HG02943 (cell line): ENCODE results near the gene NPY4R2.
"Not testable (repeated sequence)": the region's sequence is repeated elsewhere in the genome, so short reads cannot be mapped to it uniquely, and the experiment has no call there.

Experiments used
- ATAC-seq: cut with Tn5 transposase; IDR thresholded peaks from one replicate; pipeline ENCODE4 v1.9.1; 2021; ENCODE audit warnings: mild to moderate bottlenecking, low read depth, moderate library complexity; ENCODE audit not compliant: unreplicated experiment

Gene NPY4R2, protein sequence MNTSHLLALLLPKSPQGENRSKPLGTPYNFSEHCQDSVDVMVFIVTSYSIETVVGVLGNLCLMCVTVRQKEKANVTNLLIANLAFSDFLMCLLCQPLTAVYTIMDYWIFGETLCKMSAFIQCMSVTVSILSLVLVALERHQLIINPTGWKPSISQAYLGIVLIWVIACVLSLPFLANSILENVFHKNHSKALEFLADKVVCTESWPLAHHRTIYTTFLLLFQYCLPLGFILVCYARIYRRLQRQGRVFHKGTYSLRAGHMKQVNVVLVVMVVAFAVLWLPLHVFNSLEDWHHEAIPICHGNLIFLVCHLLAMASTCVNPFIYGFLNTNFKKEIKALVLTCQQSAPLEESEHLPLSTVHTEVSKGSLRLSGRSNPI

DNA sequence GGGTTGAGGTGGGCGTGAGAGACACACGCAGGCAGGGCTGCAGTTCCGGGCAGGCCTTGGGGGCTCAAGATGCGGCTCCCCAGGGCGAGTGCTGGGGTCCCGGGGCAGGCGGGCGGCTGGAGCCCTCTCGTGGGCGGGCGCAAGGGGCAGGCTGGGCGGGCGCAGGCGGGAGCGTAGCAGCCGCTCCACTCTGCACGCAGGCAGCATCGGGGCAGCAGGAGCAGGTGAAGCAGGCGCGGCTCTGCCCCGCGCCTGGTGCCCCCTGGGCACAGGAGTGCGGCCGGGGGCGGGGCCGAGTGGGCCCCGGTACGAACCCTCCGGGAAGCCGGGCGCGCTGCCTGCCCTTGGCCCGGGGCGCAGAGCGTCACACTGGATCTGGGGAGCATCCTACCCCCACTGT, at the start of gene NPY4R2:
TSS of gene NPY4R2 (plus strand) at position 188 of the 400 bp plus-strand sequence. CDS start 3,326 bp downstream, outside the sequence.
- not testable (repeated sequence) for ATAC-seq

DNA sequence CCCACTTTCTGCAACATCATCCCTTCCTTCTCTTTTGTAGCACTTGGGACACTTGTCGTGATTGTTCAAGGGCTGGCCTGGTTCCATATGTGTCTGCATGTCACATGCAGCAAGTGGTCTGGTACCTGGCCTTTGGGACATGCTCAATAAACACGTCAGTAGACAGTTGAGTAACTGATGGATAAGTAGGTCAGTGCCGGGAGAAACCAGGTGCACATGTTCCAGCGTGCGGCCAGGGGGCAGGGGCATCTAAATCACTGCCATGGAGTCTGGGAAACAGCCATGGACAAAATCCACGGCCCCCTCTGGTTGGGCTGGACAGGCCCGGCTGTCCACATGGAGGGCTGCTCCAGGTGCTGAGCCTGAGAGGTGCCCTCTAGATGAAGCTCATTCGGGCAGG, 47.6 kb upstream of the NPY4R2 start:
- not testable (repeated sequence) for ATAC-seq

DNA sequence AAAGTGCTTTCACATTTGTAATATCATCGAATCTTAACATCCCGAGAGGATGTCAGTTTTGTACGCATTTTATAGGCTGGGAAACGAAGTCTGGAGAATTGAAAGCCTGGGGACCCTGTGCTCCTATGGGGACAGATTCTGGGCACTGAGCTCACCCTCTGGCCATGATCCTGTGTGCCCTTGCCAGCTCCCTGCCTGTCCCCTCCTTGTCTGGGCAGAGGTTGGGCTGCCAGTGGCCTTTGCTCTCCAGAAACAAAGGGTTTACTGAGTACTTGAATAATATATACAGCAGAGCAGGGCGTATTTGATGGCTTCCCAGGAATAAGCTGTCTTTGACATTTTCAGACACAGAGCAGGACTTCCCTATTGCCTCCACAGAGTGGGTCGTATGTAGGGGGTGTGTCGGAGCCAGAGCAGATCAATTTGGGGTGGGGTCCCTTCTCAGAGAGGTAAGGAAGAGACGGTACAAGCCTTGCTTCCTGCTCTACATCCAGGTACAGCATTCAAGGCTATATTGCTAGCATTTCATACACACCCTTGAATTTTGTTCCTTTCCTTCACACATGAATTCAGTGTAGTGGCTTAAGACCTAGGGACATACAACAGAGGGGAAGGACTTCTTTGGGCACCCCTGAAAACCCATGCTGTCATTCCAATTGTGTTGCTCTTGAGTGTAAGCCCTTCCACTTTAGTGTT, 46.8 kb upstream of the NPY4R2 start:
- ATAC-seq: not testable (repeated sequence)

DNA sequence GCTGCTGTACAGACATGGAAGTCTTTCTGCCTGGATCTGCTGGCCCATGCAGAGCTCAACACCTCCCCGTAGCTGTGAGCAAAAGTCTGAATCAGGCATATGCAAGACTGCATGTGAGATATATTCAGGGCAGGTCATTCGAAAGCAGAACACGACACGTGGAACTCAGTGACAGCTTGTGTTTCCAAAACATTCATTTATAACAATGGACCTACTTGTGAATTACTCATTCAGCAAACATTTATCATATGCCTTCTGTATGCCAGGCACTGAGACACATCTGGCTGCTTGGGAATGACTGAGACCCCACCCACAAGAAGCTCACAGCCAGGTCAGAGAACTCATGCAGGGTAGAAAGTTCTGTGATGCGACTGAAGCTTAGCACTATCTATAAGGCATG, 46.2 kb upstream of the NPY4R2 start:
- not testable (repeated sequence) for ATAC-seq

DNA sequence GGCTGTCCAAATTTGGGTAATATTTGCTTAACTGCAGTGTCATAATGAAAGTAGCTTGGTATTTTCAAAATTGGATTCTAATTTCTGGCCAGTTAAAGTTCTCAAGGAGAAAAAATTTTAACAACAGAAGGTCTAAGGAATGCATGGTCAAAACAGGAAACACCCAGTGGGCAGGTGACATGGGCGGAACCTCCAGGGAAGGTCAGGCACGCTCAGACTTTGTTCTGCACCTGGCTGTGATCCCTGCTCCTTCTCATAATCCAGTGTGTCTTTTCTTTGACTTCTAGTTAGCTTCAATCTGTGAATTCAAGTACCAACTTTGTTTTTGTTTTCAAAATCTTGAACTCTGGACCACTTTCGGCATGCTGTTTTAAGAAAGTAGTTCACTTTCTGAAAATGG, 34.2 kb upstream of the NPY4R2 start:
- not testable (repeated sequence) for ATAC-seq

DNA sequence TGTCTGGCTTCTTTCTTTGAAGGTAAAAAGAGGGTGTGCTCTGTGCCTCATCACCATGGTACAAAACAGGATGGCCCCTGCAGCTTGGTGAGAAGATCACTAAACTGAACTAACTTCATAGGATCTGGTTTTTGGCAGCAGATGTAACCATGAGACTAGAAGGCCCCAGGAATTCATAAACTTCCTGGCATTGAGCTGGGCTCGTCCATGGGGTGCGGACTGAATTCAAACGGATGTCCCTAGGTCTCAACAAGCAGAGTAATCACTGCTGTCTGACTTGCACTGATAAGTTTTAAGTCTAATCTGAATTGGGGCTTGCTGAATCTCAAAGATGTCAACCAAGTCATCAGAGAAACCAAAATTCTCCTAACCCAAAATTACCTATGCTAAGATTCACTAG, 33.5 kb upstream of the NPY4R2 start:
- ATAC-seq: not testable (repeated sequence)

DNA sequence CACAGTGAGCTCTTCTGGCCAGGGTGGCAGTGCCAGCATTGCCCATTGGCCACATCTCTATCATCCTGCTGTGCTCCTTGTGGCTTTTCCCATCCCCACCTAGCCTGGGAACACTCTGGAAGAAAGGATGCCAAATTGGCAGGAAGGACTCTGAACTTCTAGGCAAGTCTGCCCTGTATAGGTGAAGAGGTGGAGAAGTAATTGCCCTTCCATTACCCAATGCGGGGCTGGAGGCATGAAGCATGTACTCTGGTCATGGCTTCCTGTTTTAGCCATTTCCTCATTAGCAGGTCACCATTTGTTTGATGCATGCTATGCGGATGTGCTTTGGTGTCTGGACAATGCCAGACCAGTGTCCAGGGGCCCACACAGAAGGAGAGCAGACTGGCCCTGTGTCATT, 32.1 kb upstream of the NPY4R2 start:
- ATAC-seq: not testable (repeated sequence)

DNA sequence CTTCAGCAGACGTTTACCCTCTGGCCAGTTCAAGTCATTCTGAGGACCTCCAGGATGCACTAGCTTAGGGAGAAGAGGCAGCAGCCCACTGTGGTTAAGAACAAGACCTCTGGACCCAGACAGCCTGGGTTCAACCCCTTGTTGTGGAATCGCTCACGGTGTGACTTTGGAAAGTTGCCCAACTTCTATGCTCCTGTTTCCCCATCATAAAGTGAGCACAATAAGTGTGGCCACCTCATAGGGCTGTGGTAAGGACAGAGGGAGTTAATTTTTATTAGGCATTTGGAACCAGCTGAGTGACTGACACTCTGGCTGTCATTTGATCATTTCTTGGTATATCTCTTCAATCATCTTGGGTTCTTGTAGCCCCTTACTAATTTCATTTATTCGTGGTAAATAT, 31.6 kb upstream of the NPY4R2 start:
- not testable (repeated sequence) for ATAC-seq

DNA sequence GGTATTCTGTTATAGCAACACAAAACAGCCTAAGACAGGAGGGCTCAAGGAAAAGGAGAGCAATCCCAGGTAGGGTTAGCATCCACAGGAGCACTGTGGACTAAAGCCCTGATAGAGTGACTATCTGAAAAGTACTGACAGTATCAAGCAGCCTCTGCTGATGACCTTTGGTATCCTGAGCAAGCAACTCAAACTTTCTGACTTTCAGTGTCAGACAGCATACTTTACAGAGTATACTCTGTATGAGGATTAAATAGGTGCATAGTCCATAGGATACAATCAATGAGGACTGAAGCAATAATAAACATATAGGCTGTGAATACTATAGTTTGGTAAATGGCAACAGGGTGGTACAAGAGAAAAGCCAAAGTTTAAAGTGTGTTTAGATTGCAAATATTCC, 27.7 kb upstream of the NPY4R2 start:
- not testable (repeated sequence) for ATAC-seq

DNA sequence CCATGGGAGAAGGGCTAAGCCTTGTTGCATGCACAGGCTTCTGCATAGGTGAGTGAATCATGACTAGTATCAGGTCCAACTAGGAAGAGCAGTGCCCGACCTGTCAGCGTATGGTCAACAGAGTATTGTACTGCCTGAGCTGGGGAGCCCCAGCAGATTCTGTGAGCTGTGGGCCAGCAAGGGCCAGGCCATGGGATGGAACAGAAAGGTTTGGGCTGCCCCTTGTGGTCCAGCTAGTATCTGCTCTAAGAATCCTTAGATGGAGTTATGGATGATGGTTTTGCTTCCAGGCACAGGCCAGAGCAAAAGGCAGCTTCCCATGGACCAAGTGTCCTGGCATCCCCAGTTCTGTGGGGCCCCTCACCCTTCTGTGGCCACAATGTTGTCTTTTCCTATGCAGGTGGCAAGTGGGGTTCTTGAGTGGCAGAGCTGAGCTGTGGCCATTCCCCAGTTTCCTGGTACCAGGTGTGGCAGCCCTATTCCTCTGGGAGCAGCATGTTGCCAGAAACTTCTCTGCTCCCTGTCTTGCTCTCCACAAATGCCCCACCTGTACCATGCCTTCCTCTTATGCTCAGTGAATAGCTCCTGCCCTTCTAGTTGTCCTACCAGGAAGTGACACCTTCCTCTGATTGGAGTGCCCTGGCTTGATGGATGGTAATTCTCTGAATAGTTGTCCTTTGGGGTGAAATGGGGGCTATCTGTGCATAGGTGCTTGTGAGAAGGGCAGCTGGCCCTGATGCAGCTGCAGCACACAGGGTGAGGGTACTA, 25.8 kb upstream of the NPY4R2 start:
- ATAC-seq: not testable (repeated sequence)

DNA sequence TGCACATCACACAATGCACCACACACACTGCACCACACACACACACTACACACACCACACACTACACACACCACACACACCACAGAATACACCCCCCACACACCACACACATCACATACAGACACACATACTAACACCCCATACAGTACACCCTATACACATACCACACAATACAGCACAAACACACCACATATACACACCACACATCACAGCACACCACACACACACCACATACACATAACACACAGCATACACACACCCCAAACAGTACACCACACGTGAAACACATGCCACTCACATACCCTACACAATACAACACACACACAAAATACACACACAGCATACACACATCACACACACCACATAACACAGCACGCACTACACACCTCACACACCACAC, 23.9 kb upstream of the NPY4R2 start:
- not testable (repeated sequence) for ATAC-seq

DNA sequence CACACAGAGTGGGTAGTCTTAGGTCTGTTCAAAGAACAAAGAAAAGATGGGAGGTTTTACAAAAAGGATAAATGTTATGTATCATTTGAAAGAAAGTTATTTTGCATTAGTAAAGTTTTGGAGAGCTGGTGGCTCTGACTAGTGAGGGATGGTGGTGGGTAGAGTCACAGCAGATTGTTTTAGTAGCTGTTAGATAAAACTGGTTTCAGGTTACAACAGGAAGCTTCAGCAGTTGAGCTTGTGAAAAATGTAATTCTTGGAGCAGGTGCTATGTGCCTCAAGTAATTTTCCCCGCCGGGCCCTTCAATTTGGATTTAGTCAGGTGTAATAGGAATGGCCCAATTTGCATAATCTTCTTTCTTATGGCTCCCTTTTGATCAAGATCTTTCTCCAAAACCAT, 20.6 kb upstream of the NPY4R2 start:
- ATAC-seq: not testable (repeated sequence)

DNA sequence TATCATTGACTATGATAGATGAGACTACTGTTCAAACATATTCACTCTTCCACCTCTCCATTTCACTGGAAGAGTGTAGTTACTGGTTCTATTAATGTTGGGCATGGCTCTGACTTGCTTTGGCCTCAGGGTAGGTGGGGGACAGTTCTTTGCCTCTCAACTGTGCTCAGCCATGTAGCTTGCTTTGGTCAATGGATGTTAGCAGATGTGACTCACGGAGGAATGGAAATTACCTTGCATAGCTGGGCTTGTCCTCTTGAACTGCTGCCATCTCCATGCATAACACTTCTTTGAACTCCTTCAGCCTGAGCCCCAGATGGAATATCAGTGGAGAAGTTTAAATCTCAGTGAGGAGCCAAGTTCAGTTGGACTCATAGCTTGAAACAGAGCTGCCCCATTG, 9.1 kb upstream of the NPY4R2 start:
- ATAC-seq: not testable (repeated sequence)

DNA sequence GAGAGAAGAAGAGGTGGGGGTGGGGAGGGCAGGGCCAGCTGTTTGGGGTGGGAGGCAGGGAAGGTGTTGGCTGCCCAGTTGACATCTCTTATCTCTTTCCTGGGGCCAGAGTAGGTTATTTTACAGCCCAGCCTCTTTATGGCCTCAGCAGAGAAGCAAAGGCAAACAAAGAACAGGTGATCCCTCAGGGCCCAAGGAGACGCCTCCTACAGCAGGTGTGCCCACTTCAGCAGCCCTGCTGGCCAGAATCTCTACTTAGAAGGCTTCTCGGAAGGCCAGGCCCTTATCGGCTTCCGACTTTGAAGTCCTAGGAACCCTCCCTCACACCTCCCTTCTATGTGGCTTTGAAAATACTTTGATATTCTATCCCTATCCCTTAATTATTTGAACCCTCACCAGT, 8.0 kb upstream of the NPY4R2 start:
- not testable (repeated sequence) for ATAC-seq

DNA sequence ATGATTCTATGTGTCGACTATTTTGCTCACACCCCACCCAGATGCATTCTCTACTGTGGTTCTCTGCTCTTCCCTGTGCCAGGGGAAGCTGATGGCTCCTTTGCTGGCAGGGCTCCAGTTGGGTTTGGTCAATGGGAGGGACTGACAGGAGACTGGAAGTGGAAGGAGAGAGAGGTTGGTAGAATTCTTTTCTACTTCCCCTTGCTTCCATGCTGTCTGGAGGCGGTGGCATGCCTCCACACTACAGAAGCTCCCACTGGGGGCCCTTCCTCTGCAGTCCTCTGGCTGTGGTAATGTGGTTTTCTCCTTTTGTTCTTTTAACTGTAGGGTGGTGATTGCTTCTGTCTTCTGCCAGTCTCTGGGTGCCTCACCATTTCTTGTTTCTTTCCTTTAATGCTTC, 4.4 kb upstream of the NPY4R2 start:
- not testable (repeated sequence) for ATAC-seq

DNA sequence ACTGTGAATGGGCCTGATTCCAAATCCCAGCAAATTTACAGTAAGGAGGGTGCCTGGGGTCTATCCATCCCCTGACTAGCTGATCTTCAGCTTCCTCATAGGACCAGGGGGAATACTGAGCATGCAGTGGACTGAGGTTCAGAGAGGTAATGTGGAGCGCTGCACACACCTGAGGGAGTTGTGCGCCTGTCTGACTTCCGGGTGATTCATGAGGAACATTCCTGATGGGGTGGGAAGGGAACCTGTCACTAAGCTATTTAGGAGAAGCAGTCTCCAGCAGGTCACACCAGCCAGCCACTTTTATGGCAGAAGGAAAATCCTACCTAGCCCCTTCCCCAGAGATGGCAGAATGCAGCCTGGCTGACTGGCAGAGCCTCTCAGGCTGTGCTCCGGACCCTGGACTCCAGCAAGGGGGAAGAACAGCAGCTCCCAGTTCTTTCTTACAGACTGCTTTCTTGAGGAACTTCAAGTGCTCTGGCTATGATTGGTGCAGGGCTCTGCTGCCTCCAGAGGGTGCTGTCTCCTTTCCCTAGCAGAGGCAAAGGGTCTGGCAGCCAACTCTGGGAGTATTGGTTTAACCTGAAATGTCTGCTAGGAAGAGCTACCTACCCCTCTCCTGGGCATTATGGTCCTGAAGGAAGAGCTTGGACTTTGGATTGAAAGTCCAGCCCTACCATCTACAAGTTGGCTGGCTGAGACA, 2.5 kb upstream of the NPY4R2 start:
- not testable (repeated sequence) for ATAC-seq

DNA sequence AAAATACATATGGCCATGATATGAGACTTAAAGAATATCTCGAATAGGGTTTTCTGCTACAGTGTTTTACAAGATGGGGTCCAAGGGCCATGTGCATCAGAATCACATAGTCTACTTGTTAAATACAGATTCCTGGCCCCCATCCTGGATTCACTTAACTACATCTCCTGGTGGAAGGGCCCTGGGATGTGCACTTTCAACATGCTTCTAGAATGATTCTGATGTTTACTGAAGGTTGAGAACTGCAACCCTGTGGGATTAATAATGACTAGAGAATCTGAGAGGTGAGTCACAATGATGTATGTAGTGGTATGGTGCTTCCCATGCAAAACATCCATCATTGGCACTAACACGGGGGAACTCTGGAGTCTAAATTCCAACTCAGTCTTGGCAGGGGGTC, 2.1 kb downstream of the NPY4R2 start:
- ATAC-seq: not testable (repeated sequence)

DNA sequence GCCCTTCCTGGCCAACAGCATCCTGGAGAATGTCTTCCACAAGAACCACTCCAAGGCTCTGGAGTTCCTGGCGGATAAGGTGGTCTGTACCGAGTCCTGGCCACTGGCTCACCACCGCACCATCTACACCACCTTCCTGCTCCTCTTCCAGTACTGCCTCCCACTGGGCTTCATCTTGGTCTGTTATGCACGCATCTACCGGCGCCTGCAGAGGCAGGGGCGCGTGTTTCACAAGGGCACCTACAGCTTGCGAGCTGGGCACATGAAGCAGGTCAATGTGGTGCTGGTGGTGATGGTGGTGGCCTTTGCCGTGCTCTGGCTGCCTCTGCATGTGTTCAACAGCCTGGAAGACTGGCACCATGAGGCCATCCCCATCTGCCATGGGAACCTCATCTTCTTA, 4.0 kb downstream of the NPY4R2 start:
- not testable (repeated sequence) for ATAC-seq

DNA sequence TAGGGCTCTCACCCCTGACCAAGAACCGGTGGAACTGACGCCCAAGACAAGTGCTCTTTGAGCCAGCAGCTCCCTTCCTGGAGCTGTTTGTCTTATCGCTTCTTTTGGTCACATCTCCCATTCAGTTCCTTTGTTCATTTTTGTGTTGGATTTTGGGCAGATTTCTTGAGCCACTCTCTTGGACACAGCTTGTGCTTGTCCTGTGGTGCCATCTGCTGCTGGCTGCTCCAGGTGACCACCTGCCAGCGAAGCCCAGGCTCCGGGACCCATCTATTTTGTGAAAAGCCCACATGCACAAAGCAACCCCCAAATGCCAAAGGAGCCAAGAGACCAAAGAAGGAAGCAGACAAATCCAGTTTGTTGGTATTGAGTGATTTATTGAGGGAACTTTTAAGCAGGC, 6.2 kb downstream of the NPY4R2 start:
- not testable (repeated sequence) for ATAC-seq

DNA sequence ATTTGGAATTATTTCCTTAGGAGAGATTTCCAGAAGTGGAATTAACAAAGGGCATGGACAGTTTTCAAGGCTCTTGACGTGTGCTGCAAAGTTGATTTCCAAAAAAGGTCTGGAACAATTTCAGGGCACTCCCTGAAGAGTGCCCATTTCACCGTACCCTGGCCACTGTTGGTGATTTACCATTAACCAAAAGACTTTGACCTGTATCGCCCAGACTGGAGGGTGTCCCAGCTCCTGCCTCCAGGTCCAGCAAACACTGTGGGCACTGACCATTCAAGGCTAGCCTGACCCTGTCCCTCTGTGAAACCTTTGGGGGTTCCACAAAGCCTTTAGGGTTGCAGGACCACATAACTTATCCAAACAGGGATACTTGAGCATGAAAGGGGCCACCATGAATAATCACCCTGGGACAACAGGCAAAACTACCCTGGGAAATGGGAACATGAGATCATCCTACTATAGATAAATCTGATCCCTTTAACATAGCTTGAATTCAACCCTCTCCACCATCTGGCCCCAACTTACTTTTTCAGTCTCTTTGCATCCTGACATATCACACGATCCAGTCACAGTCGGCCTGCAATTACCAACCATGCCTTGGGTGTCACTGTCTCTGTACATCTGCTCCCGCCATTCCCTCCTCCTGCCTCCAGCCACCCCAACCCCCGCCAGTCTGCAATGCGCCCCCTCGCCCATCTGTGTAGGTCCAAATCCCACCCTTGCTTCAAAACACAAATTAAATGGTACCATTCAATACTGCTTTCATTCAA, 8.9 kb downstream of the NPY4R2 start:
- ATAC-seq: not testable (repeated sequence)
